ENCODE results near the gene MT1G. TPM values are rescaled to one million over a fixed set of nuclear protein-coding genes. Genes with fewer than 3 reads are reported as not detected.

Gene MT1G
- total RNA-seq, 2 experiments from 2014 or later: 35.9 to 39.0 TPM

DNA sequence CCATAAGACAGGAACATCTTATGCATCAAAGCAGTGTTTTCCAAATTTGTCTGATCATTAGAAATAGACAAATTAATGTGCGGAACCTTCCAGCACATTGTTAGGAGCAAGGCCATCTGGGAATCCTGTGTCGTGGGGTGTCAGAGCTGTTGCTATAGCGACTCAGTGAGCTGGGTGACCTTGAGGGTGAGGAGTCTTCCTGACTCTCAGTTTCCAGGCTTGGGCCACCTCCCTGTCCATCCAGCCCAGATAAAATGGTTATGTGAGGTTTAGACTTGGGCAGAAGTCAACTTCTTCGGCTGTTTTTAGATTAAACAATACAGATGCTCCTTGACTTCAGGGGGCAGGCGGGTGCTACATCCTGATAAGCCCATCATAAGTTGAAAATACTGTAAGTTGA is 35.0 kb upstream of the MT1G start:
- H3K36me3 Mint-ChIP-seq (ENCODE audit: low read depth): no peaks in the 10 kb centered on the region
- TF ChIP-seq CTCF (IDR thresholded peaks at IDR 0.05): no peak
- H3K27ac Mint-ChIP-seq: no peak overlapping the region
- ChIA-PET POLR2A (interaction anchor here (1.3 kb wide), 1 partner anchor 26 kb away, joined by 3 read pairs; no protein-coding TSS in a partner anchor), CTCF (interaction anchor here (0.7 to 5.2 kb wide), 36 partner anchors 8 to 196 kb away, joined by 3 to 130 read pairs (median 8); partner anchors contain the start of genes BBS2, MT1H, MT1X and MT3)
- intact Hi-C loops (cut with micrococcal nuclease): loop anchor here (1.0 kb wide), 1 partner anchor 126 kb away; no protein-coding TSS in a partner anchor
- peaks cover 26% of the 10 kb centered on the region for H3K4me1 Mint-ChIP-seq (ENCODE audit: low read depth)
- no peaks in the 10 kb centered on the region for H3K27me3 Mint-ChIP-seq
- H3K9me3 Mint-ChIP-seq: no peaks in the 10 kb centered on the region
- no peak for ATAC-seq
- no peak for DNase-seq
- no peak overlapping the region for H3K4me3 Mint-ChIP-seq

DNA sequence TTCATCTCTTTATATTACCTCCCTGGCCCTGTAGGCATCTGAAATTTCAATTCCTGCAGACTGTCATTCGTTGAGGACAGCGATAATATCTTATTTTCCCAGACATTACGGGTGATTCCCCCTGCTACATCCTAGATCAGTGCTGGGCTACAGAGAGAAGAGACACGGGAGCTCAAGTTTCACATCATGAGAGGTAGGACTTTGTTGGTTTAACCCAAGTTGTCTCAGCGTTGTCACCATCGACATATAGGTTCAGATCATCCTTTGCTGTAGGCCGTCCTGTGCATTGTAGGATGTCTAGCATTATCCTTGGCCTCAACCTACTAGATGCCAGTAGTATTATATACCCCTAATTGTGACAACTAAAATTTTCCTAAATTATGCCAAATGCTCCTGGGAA is 33.7 kb upstream of the MT1G start:
- intact Hi-C loops (cut with micrococcal nuclease): no loop called here
- Mint-ChIP-seq H3K27ac (peak overlapping the region; percentile 34), H3K9me3 (no peaks in the 10 kb centered on the region), H3K4me3 (no peak overlapping the region), H3K27me3 (no peaks in the 10 kb centered on the region), H3K4me1 (ENCODE audit: low read depth) (peaks cover 22% of the 10 kb centered on the region), H3K36me3 (ENCODE audit: low read depth) (no peaks in the 10 kb centered on the region)
- TF ChIP-seq CTCF (IDR thresholded peaks at IDR 0.05): no peak
- CTCF ChIA-PET: interaction anchor here (0.6 to 5.2 kb wide), 54 partner anchors 8 to 204 kb away, joined by 3 to 130 read pairs (median 6); partner anchors contain the start of genes BBS2, MT1E, MT1G and MT1H
- POLR2A ChIA-PET: interaction anchor here (0.8 to 1.3 kb wide), 7 partner anchors 16 to 125 kb away, joined by 3 to 7 read pairs (median 3); partner anchors contain the start of genes MT1G and MT2A
- no peak for DNase-seq
- no peak for ATAC-seq

DNA sequence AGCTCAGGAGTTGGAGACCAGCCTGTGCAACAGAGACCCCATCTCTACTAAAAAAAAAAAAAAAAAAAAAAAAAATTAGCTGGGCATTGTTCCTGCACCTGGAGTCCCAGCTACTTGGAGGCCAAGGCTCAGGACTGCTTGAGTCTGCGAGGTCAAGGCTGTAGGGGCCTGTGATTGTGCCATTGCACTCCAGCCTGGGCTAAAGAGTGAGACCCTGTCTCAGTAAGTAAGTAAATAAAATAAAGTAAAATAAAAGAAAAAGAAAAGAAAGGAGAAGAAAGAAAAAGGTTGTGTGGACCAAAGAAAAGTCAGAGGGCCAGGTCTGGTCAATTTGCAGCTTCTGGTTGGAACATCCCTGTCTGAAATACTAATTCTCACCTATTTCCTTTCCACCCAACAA is 32.8 kb upstream of the MT1G start:
- ATAC-seq (no peak), DNase-seq (no peak)
- Mint-ChIP-seq H3K27ac (no peak overlapping the region), H3K9me3 (no peaks in the 10 kb centered on the region), H3K36me3 (ENCODE audit: low read depth) (no peaks in the 10 kb centered on the region), H3K4me3 (no peak overlapping the region), H3K27me3 (no peaks in the 10 kb centered on the region), H3K4me1 (ENCODE audit: low read depth) (peaks cover 16% of the 10 kb centered on the region)
- intact Hi-C loops (cut with micrococcal nuclease): no loop called here
- POLR2A ChIA-PET: interaction anchor here (1.0 to 1.3 kb wide), 2 partner anchors 16 to 24 kb away, joined by 4 to 5 read pairs; no protein-coding TSS in a partner anchor
- TF ChIP-seq CTCF (IDR thresholded peaks at IDR 0.05): no peak
- CTCF ChIA-PET: interaction anchor here (0.9 to 5.2 kb wide), 10 partner anchors 18 to 194 kb away, joined by 3 to 130 read pairs (median 16); partner anchors contain the start of gene MT1X

- Mint-ChIP-seq H3K9me3 (no peaks in the 10 kb centered on the region), H3K27ac (no peak overlapping the region), H3K4me1 (ENCODE audit: low read depth) (peaks cover 12% of the 10 kb centered on the region), H3K27me3 (no peaks in the 10 kb centered on the region), H3K36me3 (ENCODE audit: low read depth) (no peaks in the 10 kb centered on the region), H3K4me3 (no peak overlapping the region)
- CTCF ChIA-PET: interaction anchor here (0.9 to 5.2 kb wide), 5 partner anchors 27 to 193 kb away, joined by 3 to 130 read pairs (median 27); no protein-coding TSS in a partner anchor
- POLR2A ChIA-PET: interaction anchor here (1.3 kb wide), 1 partner anchor 24 kb away, joined by 5 read pairs; no protein-coding TSS in a partner anchor
- no peak for TF ChIP-seq CTCF (IDR thresholded peaks at IDR 0.05)
- ATAC-seq: no peak
- intact Hi-C loops (cut with micrococcal nuclease): no loop called here
- DNase-seq: no peak
Observed at GRCh38 chr16:56700195-56700594, 32.3 kb upstream of the MT1G start.

DNA sequence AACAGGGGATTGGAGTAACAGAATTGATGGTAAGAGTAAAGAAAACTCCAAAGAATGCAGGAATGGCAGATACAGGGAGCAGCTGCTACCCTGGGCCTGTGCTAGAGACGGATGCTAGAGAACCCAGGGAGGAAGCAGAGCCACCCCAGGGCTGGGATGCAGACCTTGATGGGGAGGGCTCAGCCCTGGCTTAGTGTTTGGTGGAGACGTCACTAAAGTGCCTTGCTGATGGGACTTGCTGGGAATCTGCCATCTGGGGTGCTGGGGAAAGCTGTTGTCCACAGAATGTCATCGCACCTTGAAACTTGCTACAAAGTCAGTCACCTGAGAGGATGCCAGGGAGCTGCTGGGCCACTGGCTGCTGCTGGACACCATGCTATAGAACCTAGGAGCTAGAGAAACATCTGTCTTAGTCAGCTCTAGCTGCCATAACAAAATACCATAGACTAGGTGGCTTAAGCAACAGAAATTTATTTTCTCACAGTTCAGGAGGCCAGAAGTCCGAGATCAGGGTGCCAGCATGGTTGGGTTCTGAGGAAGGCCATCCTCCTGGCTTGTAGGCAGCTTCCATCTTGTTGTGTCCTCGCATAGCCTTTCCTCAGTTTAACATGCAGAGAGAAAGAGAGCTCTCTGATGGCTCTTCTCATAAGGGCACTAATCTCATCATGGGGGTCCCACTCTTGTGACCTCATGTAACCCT is 29.7 kb upstream of the MT1G start:
- intact Hi-C loops (cut with micrococcal nuclease): no loop called here
- Mint-ChIP-seq H3K27ac (no peak overlapping the region), H3K27me3 (no peaks in the 10 kb centered on the region), H3K4me1 (ENCODE audit: low read depth) (peaks cover 11% of the 10 kb centered on the region), H3K9me3 (no peaks in the 10 kb centered on the region), H3K4me3 (no peak overlapping the region), H3K36me3 (ENCODE audit: low read depth) (no peaks in the 10 kb centered on the region)
- ChIA-PET POLR2A (interaction anchor here (0.9 to 1.3 kb wide), 2 partner anchors 15 to 270 kb away, joined by 3 to 4 read pairs; partner anchors contain the start of gene MT1X), CTCF (interaction anchor here (0.9 to 5.6 kb wide), 3 partner anchors 13 to 121 kb away, joined by 3 to 30 read pairs (median 3); no protein-coding TSS in a partner anchor)
- TF ChIP-seq CTCF (IDR thresholded peaks at IDR 0.05): no peak
- DNase-seq (no peak), ATAC-seq (no peak)
